Ovary (tissue), 3 donors: Measurements from ENCODE around the gene ACP6.

Experiments used
- CTCF ChIP-seq, 3 donors: fragments of 450-650 bp in 2 of 3; fragments of 200-600 bp in 1 of 3; IDR thresholded peaks; one replicate each; pipeline versions ENCODE4 v1.5.1 to v1.8.0; 2016 to 2022; ENCODE audit warnings: antibody characterized with exemption in 3 of 3, mild to moderate bottlenecking in 1 of 3
- POLR2A ChIP-seq: fragments of 450-650 bp; IDR thresholded peaks from one replicate; pipeline ENCODE4 v1.6.1; 2017; ENCODE audit warnings: antibody characterized with exemption, mild to moderate bottlenecking, moderate library complexity
- donor health status: DM: no; HTN: no; CAD: no.

GRCh38 chr1:147618077-147618569 lies 52.2 kb downstream of the ACP6 start:
- no peak for TF ChIP-seq POLR2A
- TF ChIP-seq CTCF (IDR thresholded peaks at IDR 0.05): no peak
